WTC11 (cell line): ENCODE measurements around the gene METTL15.

ENCODE experiments used
- CBFB ChIP-seq: sonication (generic); formaldehyde crosslinking; IDR thresholded peaks from 2 replicates; pipeline ENCODE4 v1.8.1; 2022; ENCODE audit warnings: mild to moderate bottlenecking, low read depth, missing genetic modification reagents
- CREB1 ChIP-seq: sonication (generic); formaldehyde crosslinking; IDR thresholded peaks from 2 replicates; pipeline ENCODE4 v1.8.0; 2023; ENCODE audit warnings: mild to moderate bottlenecking, missing genetic modification reagents
- ELF4 ChIP-seq: sonication (generic); formaldehyde crosslinking; IDR thresholded peaks from 2 replicates; pipeline ENCODE4 v1.8.1; 2022; ENCODE audit warnings: low read depth, mild to moderate bottlenecking, moderate library complexity, missing genetic modification reagents
- IRF2 ChIP-seq: sonication (generic); formaldehyde crosslinking; IDR thresholded peaks from 2 replicates; pipeline ENCODE4 v1.8.0; 2022; ENCODE audit warnings: low read depth, missing genetic modification reagents, borderline replicate concordance
- SP1 ChIP-seq: sonication (generic); formaldehyde crosslinking; conservative IDR thresholded peaks from 2 replicates; pipeline ENCODE4 v1.8.1; 2022; ENCODE audit warnings: missing genetic modification reagents
- TP53 ChIP-seq: sonication (generic); formaldehyde crosslinking; IDR thresholded peaks from 2 replicates; pipeline ENCODE4 v1.8.1; 2023; ENCODE audit warnings: mild to moderate bottlenecking, missing genetic modification reagents
- TF ChIP-seq, protein P1 (sequence below): fragments of 200-600 bp; IDR thresholded peaks from 2 replicates; pipeline ENCODE4 v1.8.0; 2022; ENCODE audit warnings: antibody characterized with exemption
- TF ChIP-seq, protein P2 (sequence below): sonication (generic); formaldehyde crosslinking; conservative IDR thresholded peaks from 2 replicates; pipeline ENCODE4 v1.8.1; 2022; ENCODE audit warnings: mild to moderate bottlenecking, missing genetic modification reagents
- TF ChIP-seq, protein P3 (sequence below): sonication (generic); formaldehyde crosslinking; IDR thresholded peaks from 2 replicates; pipeline ENCODE4 v1.8.1; 2023; ENCODE audit warnings: mild to moderate bottlenecking, missing genetic modification reagents
- TF ChIP-seq, protein P4 (sequence below): fragments of 250-450 bp; sonication (Bioruptor Pico); conservative IDR thresholded peaks from 2 replicates; pipeline ENCODE4 v1.9.0; 2021; ENCODE audit warnings: mild to moderate bottlenecking
- TF ChIP-seq, protein P5 (sequence below): sonication (generic); formaldehyde crosslinking; IDR thresholded peaks from 2 replicates; pipeline ENCODE4 v1.8.1; 2022; ENCODE audit warnings: low read depth, mild to moderate bottlenecking, moderate library complexity, missing genetic modification reagents, borderline replicate concordance

DNA sequence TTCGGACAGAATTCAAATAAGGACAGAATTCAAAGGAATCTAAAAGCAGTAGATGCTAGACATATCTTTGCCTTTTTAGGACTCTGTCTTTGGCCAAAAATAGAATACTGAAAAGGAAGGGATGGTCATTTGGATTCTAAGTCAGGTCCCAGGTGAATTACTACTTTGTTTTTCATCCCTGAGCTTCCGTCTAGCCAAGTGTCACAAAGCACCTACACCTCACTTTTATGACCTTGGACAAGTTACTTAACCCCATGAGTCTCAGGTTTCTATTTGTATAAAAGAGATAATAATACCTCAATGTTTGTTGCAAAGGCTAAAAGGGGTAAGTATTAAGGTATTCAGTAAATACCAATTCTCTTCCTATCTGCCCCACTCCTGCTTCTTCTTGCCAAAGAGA is 7.5 kb upstream of the METTL15 start:
- TF ChIP-seq CREB1 (no peak), ELF4 (CRISPR knock-in tag) (no peak), SP1 (CRISPR knock-in tag) (no peak), CBFB (CRISPR knock-in tag) (no peak), IRF2 (CRISPR knock-in tag) (no peak), TP53 (CRISPR knock-in tag) (no peak)
- TF ChIP-seq, protein P1, sequence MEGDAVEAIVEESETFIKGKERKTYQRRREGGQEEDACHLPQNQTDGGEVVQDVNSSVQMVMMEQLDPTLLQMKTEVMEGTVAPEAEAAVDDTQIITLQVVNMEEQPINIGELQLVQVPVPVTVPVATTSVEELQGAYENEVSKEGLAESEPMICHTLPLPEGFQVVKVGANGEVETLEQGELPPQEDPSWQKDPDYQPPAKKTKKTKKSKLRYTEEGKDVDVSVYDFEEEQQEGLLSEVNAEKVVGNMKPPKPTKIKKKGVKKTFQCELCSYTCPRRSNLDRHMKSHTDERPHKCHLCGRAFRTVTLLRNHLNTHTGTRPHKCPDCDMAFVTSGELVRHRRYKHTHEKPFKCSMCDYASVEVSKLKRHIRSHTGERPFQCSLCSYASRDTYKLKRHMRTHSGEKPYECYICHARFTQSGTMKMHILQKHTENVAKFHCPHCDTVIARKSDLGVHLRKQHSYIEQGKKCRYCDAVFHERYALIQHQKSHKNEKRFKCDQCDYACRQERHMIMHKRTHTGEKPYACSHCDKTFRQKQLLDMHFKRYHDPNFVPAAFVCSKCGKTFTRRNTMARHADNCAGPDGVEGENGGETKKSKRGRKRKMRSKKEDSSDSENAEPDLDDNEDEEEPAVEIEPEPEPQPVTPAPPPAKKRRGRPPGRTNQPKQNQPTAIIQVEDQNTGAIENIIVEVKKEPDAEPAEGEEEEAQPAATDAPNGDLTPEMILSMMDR = no peak
- TF ChIP-seq, protein P2, sequence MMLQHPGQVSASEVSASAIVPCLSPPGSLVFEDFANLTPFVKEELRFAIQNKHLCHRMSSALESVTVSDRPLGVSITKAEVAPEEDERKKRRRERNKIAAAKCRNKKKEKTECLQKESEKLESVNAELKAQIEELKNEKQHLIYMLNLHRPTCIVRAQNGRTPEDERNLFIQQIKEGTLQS (CRISPR knock-in tag) = no peak
- TF ChIP-seq, protein P3, sequence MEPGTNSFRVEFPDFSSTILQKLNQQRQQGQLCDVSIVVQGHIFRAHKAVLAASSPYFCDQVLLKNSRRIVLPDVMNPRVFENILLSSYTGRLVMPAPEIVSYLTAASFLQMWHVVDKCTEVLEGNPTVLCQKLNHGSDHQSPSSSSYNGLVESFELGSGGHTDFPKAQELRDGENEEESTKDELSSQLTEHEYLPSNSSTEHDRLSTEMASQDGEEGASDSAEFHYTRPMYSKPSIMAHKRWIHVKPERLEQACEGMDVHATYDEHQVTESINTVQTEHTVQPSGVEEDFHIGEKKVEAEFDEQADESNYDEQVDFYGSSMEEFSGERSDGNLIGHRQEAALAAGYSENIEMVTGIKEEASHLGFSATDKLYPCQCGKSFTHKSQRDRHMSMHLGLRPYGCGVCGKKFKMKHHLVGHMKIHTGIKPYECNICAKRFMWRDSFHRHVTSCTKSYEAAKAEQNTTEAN (CRISPR knock-in tag) = no peak
- TF ChIP-seq, protein P4, sequence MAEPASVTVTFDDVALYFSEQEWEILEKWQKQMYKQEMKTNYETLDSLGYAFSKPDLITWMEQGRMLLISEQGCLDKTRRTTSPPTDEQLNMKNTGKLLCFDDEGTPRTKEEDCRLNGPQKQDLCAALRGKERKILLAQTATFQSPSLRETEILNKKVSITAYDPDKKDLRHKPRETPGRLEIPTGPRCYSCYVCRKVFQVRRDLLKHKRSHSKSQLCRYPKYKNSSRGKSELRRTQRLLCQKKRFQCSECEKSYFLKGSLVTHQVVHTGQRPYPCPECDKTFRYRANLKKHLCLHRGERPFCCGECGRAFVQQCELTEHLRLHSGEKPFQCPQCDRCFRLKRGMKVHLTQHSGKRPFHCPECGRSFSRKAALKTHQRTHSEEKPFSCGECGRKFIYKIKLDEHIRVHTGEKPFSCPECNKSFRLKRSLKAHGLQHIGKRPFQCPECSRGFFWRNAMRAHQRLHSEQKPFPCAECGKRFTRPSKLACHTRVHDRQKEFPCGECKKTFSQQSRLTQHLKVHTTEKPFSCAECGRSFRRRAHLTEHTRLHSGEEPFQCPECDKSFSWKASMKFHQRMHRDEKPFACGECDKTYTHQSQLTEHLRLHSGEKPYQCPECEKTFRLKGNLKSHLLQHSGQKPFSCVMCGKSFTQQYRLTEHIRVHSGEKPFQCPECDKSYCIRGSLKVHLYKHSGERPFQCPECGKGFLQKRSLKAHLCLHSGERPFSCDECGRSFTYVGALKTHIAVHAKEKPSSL (CRISPR knock-in tag) = no peak
- TF ChIP-seq, protein P5, sequence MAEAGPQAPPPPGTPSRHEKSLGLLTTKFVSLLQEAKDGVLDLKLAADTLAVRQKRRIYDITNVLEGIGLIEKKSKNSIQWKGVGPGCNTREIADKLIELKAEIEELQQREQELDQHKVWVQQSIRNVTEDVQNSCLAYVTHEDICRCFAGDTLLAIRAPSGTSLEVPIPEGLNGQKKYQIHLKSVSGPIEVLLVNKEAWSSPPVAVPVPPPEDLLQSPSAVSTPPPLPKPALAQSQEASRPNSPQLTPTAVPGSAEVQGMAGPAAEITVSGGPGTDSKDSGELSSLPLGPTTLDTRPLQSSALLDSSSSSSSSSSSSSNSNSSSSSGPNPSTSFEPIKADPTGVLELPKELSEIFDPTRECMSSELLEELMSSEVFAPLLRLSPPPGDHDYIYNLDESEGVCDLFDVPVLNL (CRISPR knock-in tag) = no peak
